Activated CD4-positive, alpha-beta T cell treated with anti-CD3 and anti-CD28 coated beads, Interleukin-2, amount 50 U/mL, for 4 hours (primary cell): ENCODE results near the gene CDH23.

Source experiments
- DNase-seq, 2 experiments: peaks; one replicate each; pipeline ENCODE4 v3.0.0-alpha.2; 2020

Gene CDH23

GRCh38 chr10:71771821-71772617, 375.3 kb downstream of the CDH23 start:
- DNase-seq: peak; percentile 50 to 62

DNA sequence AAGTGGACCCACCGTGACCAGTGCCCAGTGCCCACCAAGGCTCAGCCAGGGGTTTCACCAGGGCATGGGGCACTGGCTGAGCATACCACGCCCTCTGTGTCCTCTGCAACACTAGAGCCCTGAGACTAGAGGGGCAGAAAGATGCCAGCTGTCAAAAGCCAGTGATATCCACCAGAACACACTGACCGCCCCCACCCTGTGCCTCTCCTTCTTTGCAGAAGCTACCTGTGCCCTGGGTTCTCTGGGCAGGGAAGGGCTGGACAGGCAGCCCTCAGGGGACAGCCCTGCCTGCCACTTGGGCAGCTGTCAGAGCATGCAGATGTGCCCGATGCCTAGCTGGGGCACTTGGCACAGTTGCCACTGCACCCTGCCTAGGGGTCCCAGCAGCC, 376.1 kb downstream of the CDH23 start:
- DNase-seq: no peak

DNA sequence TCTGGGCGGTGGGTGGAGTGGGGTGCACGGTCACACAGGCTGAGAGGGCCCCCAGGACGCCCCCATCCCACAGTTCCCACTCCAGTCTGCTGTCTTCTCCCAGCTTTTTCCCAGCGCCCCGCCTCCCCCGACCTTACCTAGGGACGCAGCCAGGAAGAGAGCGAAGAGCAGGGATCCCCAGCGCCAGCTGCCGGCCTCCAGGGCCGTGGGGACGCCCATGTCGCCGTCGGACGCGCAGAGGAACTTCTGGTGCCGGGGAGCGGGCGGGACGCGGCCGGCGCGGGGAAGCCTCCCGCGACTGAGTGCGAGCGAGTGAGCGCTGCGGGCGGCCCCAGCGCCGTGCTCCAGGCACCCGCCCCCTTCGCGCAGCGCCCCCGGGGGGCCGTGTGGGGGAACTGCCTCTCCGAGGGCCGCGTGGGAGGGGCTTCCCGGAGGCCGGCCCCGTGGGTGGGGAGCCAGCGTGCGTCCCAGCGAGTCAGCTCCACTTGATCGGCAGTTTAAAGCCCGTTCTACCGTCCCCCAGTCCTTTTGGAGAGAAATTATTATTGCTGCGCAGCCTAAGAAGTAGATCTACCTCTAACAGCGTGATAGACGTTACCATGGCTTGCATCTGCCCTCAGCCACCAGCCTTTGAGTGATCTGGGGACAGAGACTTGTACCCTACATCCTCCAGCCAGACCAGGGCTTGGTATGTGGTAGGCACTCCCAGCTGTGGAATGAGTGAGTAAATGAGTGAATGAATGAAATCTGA, 376.7 kb downstream of the CDH23 start, which contains the start of gene VSIR:
VSIR (minus strand) TSS at position 300 of the 751 bp plus-strand sequence; CDS start at position 219, 81 bp downstream.
- peak; percentile 93 for DNase-seq

GRCh38 chr10:71774916-71775702, 378.4 kb downstream of the CDH23 start:
- DNase-seq: no peak

GRCh38 chr10:71776481-71776925, 379.8 kb downstream of the CDH23 start:
- DNase-seq: no peak

- no peak for DNase-seq
Measured at GRCh38 chr10:71777213-71777985, 380.7 kb downstream of the CDH23 start.

DNA sequence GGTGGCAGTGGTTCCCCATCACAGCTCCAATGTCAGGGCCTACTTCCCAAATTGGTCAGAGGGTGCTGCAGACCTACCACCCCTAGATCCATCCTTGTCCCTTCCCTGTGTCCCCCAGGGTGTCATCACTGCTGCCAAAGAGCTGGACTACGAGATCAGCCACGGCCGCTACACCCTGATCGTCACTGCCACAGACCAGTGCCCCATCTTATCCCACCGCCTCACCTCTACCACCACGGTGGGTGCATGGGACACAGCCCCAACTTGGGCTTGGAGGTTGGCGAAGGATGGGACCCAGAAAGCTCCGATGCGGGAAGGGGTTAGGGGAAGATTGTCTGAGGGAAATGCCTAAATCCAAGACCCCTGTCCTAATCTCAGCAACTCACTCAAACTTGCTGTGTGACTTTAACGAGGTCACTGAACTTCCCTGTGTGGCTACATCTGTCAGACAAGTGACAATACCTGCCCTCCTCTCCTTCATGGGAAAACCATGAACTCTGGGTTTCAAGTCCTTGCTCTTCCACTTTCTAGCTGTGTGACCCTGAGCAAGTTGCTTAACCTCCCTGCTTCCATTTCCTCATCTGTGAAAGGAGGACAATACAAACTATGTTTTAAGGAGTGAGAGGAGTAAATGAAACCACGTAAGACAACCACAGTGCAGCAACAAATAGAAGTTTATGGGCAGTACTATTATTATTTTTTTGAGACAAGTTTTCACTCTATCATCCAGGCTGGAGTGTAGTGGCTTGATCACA, 381.5 kb downstream of the CDH23 start:
- no peak for DNase-seq

- DNase-seq: no peak
Measured at GRCh38 chr10:71779641-71780040, 382.9 kb downstream of the CDH23 start.

DNA sequence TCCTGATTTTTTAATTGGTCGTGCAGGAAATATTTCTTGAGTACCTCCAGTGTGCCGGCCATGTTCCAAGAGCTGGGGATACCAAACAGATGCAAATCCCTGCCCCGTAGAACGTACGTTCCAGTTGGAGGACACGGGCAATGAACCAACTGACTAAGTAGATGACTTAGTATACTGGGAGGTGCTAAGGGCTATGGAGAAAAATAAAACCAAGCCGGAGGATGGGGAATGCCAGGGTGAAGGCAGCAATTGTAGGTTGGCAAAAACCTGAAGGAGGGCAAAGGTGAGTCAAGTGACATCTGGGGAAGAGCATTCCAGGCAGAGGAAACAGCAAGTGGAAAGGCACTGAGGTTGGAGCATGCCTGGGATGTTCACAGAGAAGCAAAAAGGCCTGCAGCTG, 383.4 kb downstream of the CDH23 start:
- no peak for DNase-seq

GRCh38 chr10:71780719-71781118, 384.0 kb downstream of the CDH23 start:
- DNase-seq: no peak

- DNase-seq: no peak
Measured at GRCh38 chr10:71782221-71782916, 385.6 kb downstream of the CDH23 start.

- DNase-seq: no peak
Measured at GRCh38 chr10:71782917-71783490, 386.3 kb downstream of the CDH23 start.

DNA sequence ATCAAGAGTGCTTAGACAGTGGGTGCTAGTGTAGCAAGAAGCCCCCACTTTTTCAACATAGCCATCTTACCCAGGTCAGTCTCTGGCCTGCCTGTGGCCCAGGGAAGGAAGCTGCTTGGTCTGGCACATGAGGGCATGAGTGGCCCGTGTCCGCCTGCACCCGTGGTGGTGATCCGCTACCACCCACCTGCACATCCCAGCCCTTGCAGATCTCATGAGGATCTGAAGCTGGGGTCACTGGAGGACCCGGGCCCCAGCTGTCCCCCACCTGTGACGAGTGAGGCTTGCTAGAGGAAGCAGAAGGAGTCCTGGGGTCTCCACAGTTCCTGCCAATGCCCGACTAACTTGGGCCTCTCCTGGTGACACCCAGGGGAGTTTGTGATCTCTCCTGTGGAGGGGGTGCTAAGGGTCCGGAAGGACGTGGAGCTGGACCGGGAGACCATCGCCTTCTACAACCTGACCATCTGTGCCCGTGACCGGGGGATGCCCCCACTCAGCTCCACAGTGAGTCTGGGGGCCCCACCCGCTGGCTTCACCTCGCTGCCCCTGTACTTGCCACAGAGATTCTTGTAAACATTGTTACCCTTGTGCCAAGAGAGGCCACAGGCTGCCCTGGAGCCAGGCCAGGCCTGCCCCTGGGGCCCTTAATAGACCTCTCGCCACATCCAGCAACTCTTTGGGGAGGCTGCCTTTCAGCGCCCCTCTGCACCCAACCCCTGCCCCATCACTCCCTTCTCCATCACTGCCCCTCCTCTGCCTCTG, 387.4 kb downstream of the CDH23 start:
- no peak for DNase-seq

DNA sequence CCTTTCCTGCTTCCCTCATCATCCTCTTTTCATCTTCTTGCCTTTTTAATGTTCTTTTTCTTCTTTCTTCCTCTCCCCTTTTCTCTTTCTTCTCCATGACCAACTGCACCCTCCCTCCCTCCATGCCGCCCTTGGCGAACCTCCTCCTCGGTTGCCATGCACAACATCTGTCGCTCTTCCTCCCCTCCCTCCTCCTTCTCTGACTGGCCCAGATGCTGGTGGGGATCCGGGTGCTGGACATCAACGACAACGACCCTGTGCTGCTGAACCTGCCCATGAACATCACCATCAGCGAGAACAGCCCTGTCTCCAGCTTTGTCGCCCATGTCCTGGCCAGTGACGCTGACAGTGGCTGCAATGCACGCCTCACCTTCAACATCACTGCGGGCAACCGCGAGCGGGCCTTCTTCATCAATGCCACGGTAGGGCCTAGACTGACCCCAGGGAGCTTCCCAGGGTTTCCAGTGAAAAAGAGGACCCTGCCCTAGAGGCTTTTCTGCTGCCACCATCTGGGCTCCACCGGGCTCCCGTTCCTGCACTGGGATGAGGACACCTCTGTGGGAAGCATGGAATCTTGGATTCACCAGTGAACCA, 388.1 kb downstream of the CDH23 start:
- no peak for DNase-seq

DNA sequence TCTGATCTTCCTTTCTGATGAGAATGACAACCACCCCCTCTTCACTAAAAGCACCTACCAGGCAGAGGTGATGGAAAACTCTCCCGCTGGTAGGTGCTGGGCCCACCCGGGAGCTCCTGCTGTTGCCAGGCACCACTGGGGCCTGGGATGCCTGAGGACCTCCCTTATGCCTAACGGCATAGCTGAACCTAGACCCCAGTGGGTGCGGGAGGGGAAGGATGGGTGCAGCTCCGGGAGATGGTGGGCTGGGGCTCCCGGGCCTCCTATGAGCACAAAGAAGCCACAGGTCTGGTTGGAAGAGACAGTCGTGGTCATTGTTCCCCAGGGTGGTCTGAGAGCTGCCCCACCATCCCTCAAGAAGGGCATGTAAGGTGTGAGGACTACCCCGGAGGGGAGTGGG, 392.2 kb downstream of the CDH23 start:
- no peak for DNase-seq

DNA sequence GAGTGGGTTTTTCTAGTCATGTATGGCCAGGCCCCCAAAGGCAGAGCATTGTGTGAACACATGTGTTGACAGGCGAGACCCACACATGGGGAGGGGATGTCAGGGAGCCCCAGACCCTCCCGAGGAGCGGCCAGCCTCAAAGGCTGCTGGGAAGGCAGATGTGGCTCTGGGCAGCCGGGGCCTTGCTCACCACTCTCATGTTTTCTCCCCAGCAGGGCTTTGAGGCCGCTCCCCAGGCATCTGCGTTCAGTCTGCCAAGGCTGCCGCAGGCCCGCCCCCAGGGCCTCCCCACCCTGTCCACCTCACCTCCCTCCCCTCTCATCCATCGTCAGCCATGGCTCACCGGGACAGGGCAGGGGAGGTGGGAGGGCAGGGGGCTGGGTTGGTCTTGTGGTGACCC, 393.2 kb downstream of the CDH23 start:
- no peak for DNase-seq

DNA sequence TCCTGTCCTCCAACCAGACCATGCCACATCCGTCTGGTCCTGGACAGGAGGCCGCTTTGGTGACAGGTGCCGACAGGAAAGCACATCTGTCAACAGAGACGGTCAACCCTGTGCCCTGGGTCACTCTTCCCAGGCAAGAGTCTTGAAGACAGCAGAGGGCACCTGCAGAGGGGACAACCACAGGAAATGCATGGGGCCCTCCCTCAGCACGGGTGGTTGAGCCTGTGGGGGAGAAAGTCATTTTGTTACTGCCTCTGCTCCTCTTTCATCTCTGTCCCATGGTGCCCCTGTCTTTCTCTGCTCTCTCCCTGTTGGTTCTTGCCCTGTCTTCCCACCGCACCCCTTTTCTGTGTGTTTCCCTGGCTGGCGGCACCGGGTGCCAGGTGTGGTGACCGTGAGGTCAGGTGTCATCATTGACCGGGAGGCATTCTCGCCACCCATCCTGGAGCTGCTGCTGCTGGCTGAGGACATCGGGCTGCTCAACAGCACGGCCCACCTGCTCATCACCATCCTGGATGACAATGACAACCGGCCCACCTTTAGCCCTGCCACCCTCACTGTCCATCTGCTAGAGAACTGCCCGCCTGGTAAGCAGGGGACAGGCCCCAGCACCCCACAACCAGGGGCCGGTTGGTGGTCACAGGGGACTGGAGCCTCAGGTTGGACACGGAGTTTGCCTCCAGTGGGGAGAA, 394.2 kb downstream of the CDH23 start:
- no peak for DNase-seq

- DNase-seq: no peak
Measured at GRCh38 chr10:71795248-71795647, 398.5 kb downstream of the CDH23 start.
